GM23338 (cell line): ENCODE measurements around the gene UPF2. TPM values are rescaled to one million over a fixed set of nuclear protein-coding genes. Genes with fewer than 3 reads are reported as not detected.

Experiments used
- ATAC-seq: fragments of 200-7000 bp; cut with Tn5 transposase; 3 replicates; pipeline ENCODE4 v1.9.1; 2020
- DNase-seq: peaks from one replicate; pipeline ENCODE4 v3.0.0-alpha.2; 2015; ENCODE audit warnings: low spot score
- H2AFZ ChIP-seq: fragments of 200-600 bp; sonication (generic); 2 replicates; pipeline ENCODE4 v1.8.0; 2016; ENCODE audit warnings: antibody characterized with exemption, mild to moderate bottlenecking, moderate library complexity
- H3F3A ChIP-seq: fragments of 200-600 bp; sonication (generic); replicated peaks from 2 replicates; pipeline ENCODE4 v1.8.0; 2017; ENCODE audit warnings: antibody characterized with exemption, mixed run types, low read depth
- H3K27ac ChIP-seq: fragments of 200-600 bp; sonication (generic); 2 replicates; pipeline ENCODE4 v1.6.1; 2016; ENCODE audit warnings: low read depth
- H3K27me3 ChIP-seq: fragments of 200-600 bp; sonication (generic); 2 replicates; pipeline ENCODE4 v1.8.0; 2016; ENCODE audit warnings: mild to moderate bottlenecking, mixed run types, moderate library complexity; ENCODE audit not compliant: insufficient read depth
- H3K36me3 ChIP-seq: fragments of 200-600 bp; sonication (generic); 2 replicates; pipeline ENCODE4 v1.8.0; 2016; ENCODE audit warnings: mild to moderate bottlenecking; ENCODE audit not compliant: insufficient read depth
- H3K4me1 ChIP-seq: fragments of 200-600 bp; sonication (generic); 2 replicates; pipeline ENCODE4 v1.8.0; 2016; ENCODE audit warnings: mild to moderate bottlenecking, moderate library complexity; ENCODE audit not compliant: insufficient read depth
- H3K4me2 ChIP-seq: fragments of 200-600 bp; sonication (generic); 2 replicates; pipeline ENCODE4 v1.7.1; 2017; ENCODE audit warnings: mixed run types
- H3K4me3 ChIP-seq: fragments of 200-600 bp; sonication (generic); 2 replicates; pipeline ENCODE4 v1.6.1; 2016; ENCODE audit warnings: mixed run types
- H3K79me2 ChIP-seq: fragments of 200-600 bp; sonication (generic); replicated peaks from 2 replicates; pipeline ENCODE4 v1.8.0; 2017; ENCODE audit warnings: mild to moderate bottlenecking; ENCODE audit not compliant: insufficient read depth
- H3K9me2 ChIP-seq: fragments of 200-600 bp; sonication (generic); 2 replicates; pipeline ENCODE4 v1.8.0; 2017; ENCODE audit not compliant: insufficient read depth
- H4K20me1 ChIP-seq: fragments of 200-600 bp; sonication (generic); replicated peaks from 2 replicates; pipeline ENCODE4 v1.8.0; 2017; ENCODE audit warnings: mild to moderate bottlenecking; ENCODE audit not compliant: insufficient read depth
- H3K27ac Mint-ChIP-seq: 2 replicates; pipeline ENCODE4 v1.8.0; 2020; ENCODE audit warnings: inconsistent platforms, mild to moderate bottlenecking, moderate library complexity, mixed read lengths
- H3K27me3 Mint-ChIP-seq: 3 replicates; pipeline ENCODE4 v1.8.0; 2022; ENCODE audit warnings: low read depth, mild to moderate bottlenecking, moderate library complexity, mixed read lengths, inconsistent platforms; ENCODE audit not compliant: insufficient read depth, poor library complexity
- H3K36me3 Mint-ChIP-seq: 3 replicates; pipeline ENCODE4 v1.8.0; 2021; ENCODE audit warnings: low read depth, mild to moderate bottlenecking, inconsistent platforms, moderate library complexity, mixed read lengths
- H3K4me1 Mint-ChIP-seq: 3 replicates; pipeline ENCODE4 v1.8.0; 2020; ENCODE audit warnings: mild to moderate bottlenecking, inconsistent platforms, mixed read lengths
- H3K4me3 Mint-ChIP-seq: 3 replicates; pipeline ENCODE4 v1.8.0; 2021; ENCODE audit warnings: moderate library complexity, mild to moderate bottlenecking, inconsistent platforms, mixed read lengths
- H3K9me3 Mint-ChIP-seq: 3 replicates; pipeline ENCODE4 v1.8.0; 2020; ENCODE audit warnings: moderate library complexity, mild to moderate bottlenecking, inconsistent platforms, mixed read lengths
- CREB1 ChIP-seq: fragments of 250-450 bp; sonication (Bioruptor Pico); IDR thresholded peaks from 2 replicates; pipeline ENCODE4 v1.5.0; 2020; ENCODE audit warnings: low read depth, mild to moderate bottlenecking, moderate library complexity
- CTCF ChIP-seq, 2 experiments: fragments of 200-600 bp in 1 of 2; sonication (generic) in 1 of 2; conservative IDR thresholded peaks; 2 replicates each; pipeline versions ENCODE4 v1.5.1 to v1.6.1; 2016 to 2017; ENCODE audit warnings: antibody characterized with exemption in 2 of 2, low read depth in 2 of 2, mild to moderate bottlenecking in 2 of 2, moderate library complexity in 1 of 2
- ETS1 ChIP-seq: IDR thresholded peaks from 2 replicates; pipeline ENCODE4 v1.6.1; 2016; ENCODE audit warnings: antibody characterized with exemption
- EZH2 ChIP-seq: fragments of 200-600 bp; sonication (generic); IDR thresholded peaks from one replicate; pipeline ENCODE4 v1.8.0; 2017; ENCODE audit warnings: antibody characterized with exemption, mild to moderate bottlenecking, low read depth; ENCODE audit not compliant: unreplicated experiment
- EZH2phosphoT487 ChIP-seq: fragments of 200-600 bp; sonication (generic); IDR thresholded peaks from one replicate; pipeline ENCODE4 v1.8.1; 2018; ENCODE audit warnings: antibody characterized with exemption; ENCODE audit not compliant: unreplicated experiment
- JUNB ChIP-seq: IDR thresholded peaks from one replicate; pipeline ENCODE4 v1.6.1; 2016; ENCODE audit warnings: antibody characterized with exemption; ENCODE audit not compliant: unreplicated experiment
- NANOG ChIP-seq: IDR thresholded peaks from 2 replicates; pipeline ENCODE4 v1.6.1; 2016; ENCODE audit warnings: antibody characterized with exemption, borderline replicate concordance
- POLR2AphosphoS5 ChIP-seq: IDR thresholded peaks from 2 replicates; pipeline ENCODE4 v1.6.1; 2016; ENCODE audit warnings: antibody characterized with exemption, low read depth
- REST ChIP-seq: IDR thresholded peaks from one replicate; pipeline ENCODE4 v1.6.1; 2018; ENCODE audit warnings: antibody characterized with exemption; ENCODE audit not compliant: unreplicated experiment
- STAT1 ChIP-seq: IDR thresholded peaks from one replicate; pipeline ENCODE4 v1.6.1; 2016; ENCODE audit warnings: antibody characterized with exemption; ENCODE audit not compliant: unreplicated experiment
- ZNF114 ChIP-seq: fragments of 250-450 bp; sonication (Bioruptor Pico); IDR thresholded peaks from 2 replicates; pipeline ENCODE4 v1.5.0; 2020; ENCODE audit warnings: mild to moderate bottlenecking, moderate library complexity
- ZNF331 ChIP-seq: fragments of 250-450 bp; sonication (Bioruptor Pico); IDR thresholded peaks from 2 replicates; pipeline ENCODE4 v1.5.0; 2020; ENCODE audit warnings: low read depth, mild to moderate bottlenecking, moderate library complexity
- polyA plus RNA-seq: library from polyadenylated mRNA; unstranded; fragments of >200 nt; fragmentation: Nextera tagmentation; extraction: Ambion mirVana; gene quantifications from 2 replicates; pipeline ENCODE4 v1.2.1, GENCODE V29; 2016
- total RNA-seq: library from RNA; depleted of rRNA; stranded (reverse); fragments of >200 nt; shearing (Covaris generic); gene quantifications from 2 replicates; pipeline ENCODE4 v1.2.3, GENCODE V29; 2014

Gene UPF2
- total and polyA plus RNA-seq, 2 experiments from 2014 or later = 29.0 to 78.5 TPM

GRCh38 chr10:12036073-12036655 lies 6.4 kb downstream of the UPF2 start:
- no peak for DNase-seq
- no peak for ATAC-seq
- H3K79me2 ChIP-seq = peaks cover 94% of the 10 kb centered on the region
- peaks cover 14% of the 10 kb centered on the region; the same call in 1 of the 2 replicates for H3K36me3 ChIP-seq
- no peak overlapping the region for H3K27ac ChIP-seq
- peaks cover 15% of the 10 kb centered on the region; the same call in 1 of the 2 replicates for H4K20me1 ChIP-seq
- Mint-ChIP-seq H3K36me3 (peaks cover 35% of the 10 kb centered on the region), H3K27me3 (no peaks in the 10 kb centered on the region), H3K9me3 (no peaks in the 10 kb centered on the region), H3K4me3 (no peak overlapping the region), H3K4me1 (peaks cover 11% of the 10 kb centered on the region; the same call in 2 of the 3 replicates), H3K27ac (no peak overlapping the region)
- TF ChIP-seq JUNB (no peak), EZH2phosphoT487 (no peak), CREB1 (CRISPR knock-in tag) (no peak), ETS1 (no peak), NANOG (no peak)
- no peaks in the 10 kb centered on the region for H3K9me2 ChIP-seq
- H3F3A ChIP-seq = no peaks in the 10 kb centered on the region
- no peak overlapping the region for H3K4me3 ChIP-seq
- H3K4me2 ChIP-seq = no peak overlapping the region
- H3K4me1 ChIP-seq = peaks cover 4% of the 10 kb centered on the region; the same call in 1 of the 2 replicates
- H2AFZ ChIP-seq = no peak overlapping the region
- H3K27me3 ChIP-seq = no peaks in the 10 kb centered on the region

GRCh38 chr10:12031404-12031803 lies 11.2 kb downstream of the UPF2 start:
- no peak overlapping the region for H3K4me2 ChIP-seq
- H2AFZ ChIP-seq = no peak overlapping the region
- no peaks in the 10 kb centered on the region for H3K4me1 ChIP-seq
- H3K27ac ChIP-seq = no peak overlapping the region
- Mint-ChIP-seq H3K4me1 (peaks cover 5% of the 10 kb centered on the region; the same call in 2 of the 3 replicates), H3K9me3 (no peaks in the 10 kb centered on the region), H3K4me3 (no peak overlapping the region), H3K27ac (no peak overlapping the region), H3K36me3 (peaks cover 62% of the 10 kb centered on the region), H3K27me3 (no peaks in the 10 kb centered on the region)
- ATAC-seq (no peak), DNase-seq (no peak)
- H3K27me3 ChIP-seq = no peaks in the 10 kb centered on the region
- H4K20me1 ChIP-seq = peaks cover 22% of the 10 kb centered on the region
- H3K79me2 ChIP-seq = peaks cover 87% of the 10 kb centered on the region
- no peak overlapping the region for H3K4me3 ChIP-seq
- H3F3A ChIP-seq = no peaks in the 10 kb centered on the region
- H3K9me2 ChIP-seq = no peaks in the 10 kb centered on the region
- peaks cover 14% of the 10 kb centered on the region; the same call in 1 of the 2 replicates for H3K36me3 ChIP-seq
- TF ChIP-seq STAT1 (no peak), ZNF331 (CRISPR knock-in tag) (no peak), CTCF (conservative IDR thresholded peaks at IDR 0.05; ENCODE audit: low read depth in 2 of 2) (no peak), EZH2phosphoT487 (no peak), REST (no peak), ZNF114 (CRISPR knock-in tag) (no peak), ETS1 (no peak), POLR2AphosphoS5 (no peak), EZH2 (no peak)
